ENCODE measurements around the gene CEP72. TPM values are rescaled to one million over a fixed set of nuclear protein-coding genes. Genes with fewer than 3 reads are reported as not detected.

Gene CEP72
- polyA plus RNA-seq, 1 of the 3 experiments (the other 2 are of a cell fraction) = 4.4 TPM

DNA sequence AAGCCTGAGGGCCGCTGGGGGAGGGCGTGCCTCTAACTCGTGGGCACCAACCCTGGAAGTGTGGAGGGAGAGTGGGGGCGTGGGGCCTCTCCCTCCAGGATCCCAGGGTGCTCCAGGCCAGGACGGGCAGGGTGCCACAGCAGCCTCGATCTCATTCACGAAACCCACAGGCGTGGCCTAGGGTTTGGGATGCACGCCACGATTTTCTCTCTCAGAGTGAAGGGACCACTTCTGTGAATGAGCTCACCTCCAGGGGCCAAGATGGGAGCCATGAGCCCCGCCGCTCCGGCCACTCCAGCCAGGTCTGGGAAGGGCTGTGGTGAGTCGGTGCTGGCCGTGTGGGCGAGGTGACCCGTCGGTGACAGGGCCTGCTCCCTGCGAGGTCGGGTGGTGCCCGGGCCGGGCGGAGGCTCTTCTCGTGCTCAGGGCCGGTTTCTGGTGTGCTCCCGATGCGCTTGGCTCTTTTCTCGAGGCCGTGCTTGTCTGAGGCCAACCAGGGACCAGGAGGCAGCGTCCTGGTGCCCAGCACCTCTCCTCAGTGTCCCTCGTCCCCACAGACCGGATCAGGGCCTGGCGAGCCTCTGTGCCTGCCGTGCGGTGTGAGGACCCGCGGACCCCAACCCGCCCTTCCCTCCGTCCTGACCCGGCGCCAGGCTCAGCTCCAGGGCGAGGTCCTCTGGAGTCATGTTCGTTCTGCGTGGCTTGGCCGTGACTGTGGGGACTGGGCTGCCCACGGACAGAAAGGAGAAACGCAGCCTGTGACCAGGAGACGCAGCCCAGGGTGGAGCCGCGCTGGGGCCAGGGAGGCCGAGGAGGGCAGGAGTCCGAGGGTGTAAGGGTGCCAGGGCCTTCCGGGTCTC is 50.0 kb downstream of the CEP72 start:
- CTCF ChIA-PET = interaction anchor here (0.7 to 1.1 kb wide), 2 partner anchors 9 to 134 kb away, joined by 3 read pairs; no protein-coding TSS in a partner anchor
- no peaks in the 10 kb centered on the region for H3K79me2 ChIP-seq (ENCODE audit: insufficient read depth)
- peaks cover 5 to 10% of the 10 kb centered on the region in 2 experiments for H3K36me3 ChIP-seq (replicated peaks in 1 of 2; ENCODE audit: control insufficient read depth in 1 of 2, insufficient read depth in 2 of 2, low read length in 1 of 2)

More for the DNA sequence above, 50.0 kb downstream of the CEP72 start:
- no peaks in the 10 kb centered on the region for H3K4me1 ChIP-seq (ENCODE audit: control insufficient read depth in 1 of 2, insufficient read depth in 2 of 2, low read depth in 1 of 2, low read length in 1 of 2)
- POLR2A ChIA-PET = no interaction called here
- no peaks in the 10 kb centered on the region for H3K9me3 ChIP-seq
- 97% methylated on average over 47 of the region's 53 CpGs for WGBS (ENCODE audit: low lambda C conversion rate)
- H3K4me2 ChIP-seq = no peak overlapping the region
- H3K27ac ChIP-seq (ENCODE audit: low read depth in 2 of 2, low read length in 1 of 2) = no peak overlapping the region
- no peaks in the 10 kb centered on the region for H4K20me1 ChIP-seq (ENCODE audit: insufficient read depth)
- no peaks in the 10 kb centered on the region for H3F3A ChIP-seq (replicated peaks; ENCODE audit: insufficient read depth)
- H3K4me3 ChIP-seq (ENCODE audit: low read depth in 2 of 2, low read length in 1 of 2) = no peak overlapping the region
- TF ChIP-seq MEF2A (IDR thresholded peaks at IDR 0.05; ENCODE audit: borderline replicate concordance, low read depth) = no peak
- TF ChIP-seq, protein P1, sequence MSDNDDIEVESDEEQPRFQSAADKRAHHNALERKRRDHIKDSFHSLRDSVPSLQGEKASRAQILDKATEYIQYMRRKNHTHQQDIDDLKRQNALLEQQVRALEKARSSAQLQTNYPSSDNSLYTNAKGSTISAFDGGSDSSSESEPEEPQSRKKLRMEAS (IDR thresholded peaks at IDR 0.05; ENCODE audit: low read depth) = no peak
- TF ChIP-seq SMC3 (IDR thresholded peaks at IDR 0.05; ENCODE audit: low read depth, low read length) = no peak
- no peak for TF ChIP-seq RXRA (IDR thresholded peaks at IDR 0.05; ENCODE audit: borderline replicate concordance, low read depth)
- TF ChIP-seq, protein P2, sequence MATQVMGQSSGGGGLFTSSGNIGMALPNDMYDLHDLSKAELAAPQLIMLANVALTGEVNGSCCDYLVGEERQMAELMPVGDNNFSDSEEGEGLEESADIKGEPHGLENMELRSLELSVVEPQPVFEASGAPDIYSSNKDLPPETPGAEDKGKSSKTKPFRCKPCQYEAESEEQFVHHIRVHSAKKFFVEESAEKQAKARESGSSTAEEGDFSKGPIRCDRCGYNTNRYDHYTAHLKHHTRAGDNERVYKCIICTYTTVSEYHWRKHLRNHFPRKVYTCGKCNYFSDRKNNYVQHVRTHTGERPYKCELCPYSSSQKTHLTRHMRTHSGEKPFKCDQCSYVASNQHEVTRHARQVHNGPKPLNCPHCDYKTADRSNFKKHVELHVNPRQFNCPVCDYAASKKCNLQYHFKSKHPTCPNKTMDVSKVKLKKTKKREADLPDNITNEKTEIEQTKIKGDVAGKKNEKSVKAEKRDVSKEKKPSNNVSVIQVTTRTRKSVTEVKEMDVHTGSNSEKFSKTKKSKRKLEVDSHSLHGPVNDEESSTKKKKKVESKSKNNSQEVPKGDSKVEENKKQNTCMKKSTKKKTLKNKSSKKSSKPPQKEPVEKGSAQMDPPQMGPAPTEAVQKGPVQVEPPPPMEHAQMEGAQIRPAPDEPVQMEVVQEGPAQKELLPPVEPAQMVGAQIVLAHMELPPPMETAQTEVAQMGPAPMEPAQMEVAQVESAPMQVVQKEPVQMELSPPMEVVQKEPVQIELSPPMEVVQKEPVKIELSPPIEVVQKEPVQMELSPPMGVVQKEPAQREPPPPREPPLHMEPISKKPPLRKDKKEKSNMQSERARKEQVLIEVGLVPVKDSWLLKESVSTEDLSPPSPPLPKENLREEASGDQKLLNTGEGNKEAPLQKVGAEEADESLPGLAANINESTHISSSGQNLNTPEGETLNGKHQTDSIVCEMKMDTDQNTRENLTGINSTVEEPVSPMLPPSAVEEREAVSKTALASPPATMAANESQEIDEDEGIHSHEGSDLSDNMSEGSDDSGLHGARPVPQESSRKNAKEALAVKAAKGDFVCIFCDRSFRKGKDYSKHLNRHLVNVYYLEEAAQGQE (IDR thresholded peaks at IDR 0.05; ENCODE audit: low read depth, low read length) = no peak
- TF ChIP-seq, protein P3, sequence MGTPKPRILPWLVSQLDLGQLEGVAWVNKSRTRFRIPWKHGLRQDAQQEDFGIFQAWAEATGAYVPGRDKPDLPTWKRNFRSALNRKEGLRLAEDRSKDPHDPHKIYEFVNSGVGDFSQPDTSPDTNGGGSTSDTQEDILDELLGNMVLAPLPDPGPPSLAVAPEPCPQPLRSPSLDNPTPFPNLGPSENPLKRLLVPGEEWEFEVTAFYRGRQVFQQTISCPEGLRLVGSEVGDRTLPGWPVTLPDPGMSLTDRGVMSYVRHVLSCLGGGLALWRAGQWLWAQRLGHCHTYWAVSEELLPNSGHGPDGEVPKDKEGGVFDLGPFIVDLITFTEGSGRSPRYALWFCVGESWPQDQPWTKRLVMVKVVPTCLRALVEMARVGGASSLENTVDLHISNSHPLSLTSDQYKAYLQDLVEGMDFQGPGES (IDR thresholded peaks at IDR 0.05; ENCODE audit: low read depth, low read length) = no peak
- TF ChIP-seq RFX5 (IDR thresholded peaks at IDR 0.05; ENCODE audit: low read length) = no peak
- TF ChIP-seq MXI1 (IDR thresholded peaks at IDR 0.05; ENCODE audit: low read depth, low read length) = no peak
- TF ChIP-seq EP300 (IDR thresholded peaks at IDR 0.05; ENCODE audit: borderline replicate concordance in 1 of 2, low read depth in 1 of 2, low read length in 1 of 2) = no peak
- TF ChIP-seq SIN3A (IDR thresholded peaks at IDR 0.05; ENCODE audit: borderline replicate concordance, low read depth, low read length) = no peak
- no peak for TF ChIP-seq GABPA (IDR thresholded peaks at IDR 0.05; ENCODE audit: low read depth)
- no peak for TF ChIP-seq NFIC (IDR thresholded peaks at IDR 0.05; ENCODE audit: borderline replicate concordance)
- TF ChIP-seq, protein P4, sequence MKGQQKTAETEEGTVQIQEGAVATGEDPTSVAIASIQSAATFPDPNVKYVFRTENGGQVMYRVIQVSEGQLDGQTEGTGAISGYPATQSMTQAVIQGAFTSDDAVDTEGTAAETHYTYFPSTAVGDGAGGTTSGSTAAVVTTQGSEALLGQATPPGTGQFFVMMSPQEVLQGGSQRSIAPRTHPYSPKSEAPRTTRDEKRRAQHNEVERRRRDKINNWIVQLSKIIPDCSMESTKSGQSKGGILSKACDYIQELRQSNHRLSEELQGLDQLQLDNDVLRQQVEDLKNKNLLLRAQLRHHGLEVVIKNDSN (IDR thresholded peaks at IDR 0.05; ENCODE audit: borderline replicate concordance, low read depth) = no peak
- TF ChIP-seq FOXJ3 (CRISPR knock-in tag; IDR thresholded peaks at IDR 0.05) = no peak
- TF ChIP-seq, protein P5, sequence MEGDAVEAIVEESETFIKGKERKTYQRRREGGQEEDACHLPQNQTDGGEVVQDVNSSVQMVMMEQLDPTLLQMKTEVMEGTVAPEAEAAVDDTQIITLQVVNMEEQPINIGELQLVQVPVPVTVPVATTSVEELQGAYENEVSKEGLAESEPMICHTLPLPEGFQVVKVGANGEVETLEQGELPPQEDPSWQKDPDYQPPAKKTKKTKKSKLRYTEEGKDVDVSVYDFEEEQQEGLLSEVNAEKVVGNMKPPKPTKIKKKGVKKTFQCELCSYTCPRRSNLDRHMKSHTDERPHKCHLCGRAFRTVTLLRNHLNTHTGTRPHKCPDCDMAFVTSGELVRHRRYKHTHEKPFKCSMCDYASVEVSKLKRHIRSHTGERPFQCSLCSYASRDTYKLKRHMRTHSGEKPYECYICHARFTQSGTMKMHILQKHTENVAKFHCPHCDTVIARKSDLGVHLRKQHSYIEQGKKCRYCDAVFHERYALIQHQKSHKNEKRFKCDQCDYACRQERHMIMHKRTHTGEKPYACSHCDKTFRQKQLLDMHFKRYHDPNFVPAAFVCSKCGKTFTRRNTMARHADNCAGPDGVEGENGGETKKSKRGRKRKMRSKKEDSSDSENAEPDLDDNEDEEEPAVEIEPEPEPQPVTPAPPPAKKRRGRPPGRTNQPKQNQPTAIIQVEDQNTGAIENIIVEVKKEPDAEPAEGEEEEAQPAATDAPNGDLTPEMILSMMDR (IDR thresholded peaks at IDR 0.05) = no peak
- H3K9me2 ChIP-seq = no peaks in the 10 kb centered on the region
- no peak for DNase-seq
- no peaks in the 10 kb centered on the region for H3K27me3 ChIP-seq (ENCODE audit: insufficient read depth)
- no peak overlapping the region for H3K9ac ChIP-seq
- H2AFZ ChIP-seq (ENCODE audit: low read depth) = no peak overlapping the region

All from SK-N-SH (cell line).